ENCODE measurements around the gene SHISA5.
"Not testable (repeated sequence)": the region's sequence is repeated elsewhere in the genome, so short reads cannot be mapped to it uniquely, and the experiment has no call there.

SHISA5 gene, protein sequence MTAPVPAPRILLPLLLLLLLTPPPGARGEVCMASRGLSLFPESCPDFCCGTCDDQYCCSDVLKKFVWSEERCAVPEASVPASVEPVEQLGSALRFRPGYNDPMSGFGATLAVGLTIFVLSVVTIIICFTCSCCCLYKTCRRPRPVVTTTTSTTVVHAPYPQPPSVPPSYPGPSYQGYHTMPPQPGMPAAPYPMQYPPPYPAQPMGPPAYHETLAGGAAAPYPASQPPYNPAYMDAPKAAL

DNA sequence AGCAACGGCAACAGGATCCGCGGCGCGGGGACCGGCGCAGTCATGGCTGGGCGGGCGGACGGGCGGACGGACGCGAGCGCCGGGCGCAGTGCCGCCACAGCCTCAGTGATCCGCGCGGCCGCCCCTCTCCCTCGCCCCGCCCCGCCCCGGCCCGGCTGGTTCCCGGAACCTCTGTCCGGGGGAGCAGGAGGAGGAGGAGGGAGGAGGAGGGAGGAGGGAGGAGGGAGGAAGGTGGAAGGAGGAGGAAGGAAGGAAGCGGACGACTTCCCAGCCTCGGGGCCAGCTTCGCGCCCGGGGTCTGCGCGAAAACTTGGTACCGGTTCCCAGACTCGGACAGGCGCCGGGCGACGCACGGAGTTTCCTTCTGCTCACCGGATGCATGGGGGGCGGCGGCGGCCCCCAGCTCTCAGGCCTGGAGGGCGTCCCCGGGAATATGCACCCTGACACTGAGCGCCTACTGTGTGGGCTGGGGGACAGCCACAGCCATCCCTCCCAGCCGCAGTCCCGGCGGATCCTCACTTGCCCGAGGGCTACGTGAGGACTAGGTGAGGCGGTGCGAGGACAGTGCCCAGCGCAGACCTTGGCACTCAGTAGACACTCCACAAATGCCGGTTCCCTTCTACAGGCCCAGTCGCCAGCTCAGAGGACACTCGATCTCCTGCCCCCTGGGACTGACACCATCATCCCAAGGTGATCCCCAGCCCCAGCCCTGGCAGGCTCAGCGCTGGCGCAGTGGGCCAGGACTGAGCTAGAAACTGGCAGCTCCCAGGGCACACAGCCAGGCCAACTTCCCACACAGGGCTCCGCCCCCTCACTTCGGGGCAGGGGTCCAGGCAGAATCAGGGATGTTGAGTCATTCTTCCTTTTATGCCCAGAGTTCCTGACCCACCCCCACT is at the start of gene SHISA5:
Gene SHISA5 (minus strand): TSS at position 124 of the 896 bp plus-strand sequence. CDS start 80 bp downstream, at position 44.
- no peak for DNase-seq

DNA sequence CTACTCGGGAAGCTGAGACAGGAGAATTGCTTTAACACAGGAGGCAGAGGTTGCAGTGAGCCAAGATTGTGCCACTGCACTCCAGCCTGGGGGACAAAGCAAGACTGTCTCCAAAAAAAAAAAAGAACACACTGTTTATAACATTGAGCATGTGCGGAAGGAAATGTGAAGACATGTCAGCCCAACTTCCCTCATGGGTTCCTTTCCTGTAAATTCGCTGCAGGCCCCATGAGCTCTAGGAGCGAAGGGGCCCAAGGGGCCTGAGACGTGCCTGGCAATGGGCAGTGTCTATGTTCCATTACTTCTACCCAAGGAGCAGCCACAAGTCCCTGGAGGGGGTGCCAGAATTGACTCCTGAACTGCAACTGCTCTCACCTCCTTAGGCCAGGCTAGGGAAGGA is 49.4 kb upstream of the SHISA5 start:
- no peak for DNase-seq

DNA sequence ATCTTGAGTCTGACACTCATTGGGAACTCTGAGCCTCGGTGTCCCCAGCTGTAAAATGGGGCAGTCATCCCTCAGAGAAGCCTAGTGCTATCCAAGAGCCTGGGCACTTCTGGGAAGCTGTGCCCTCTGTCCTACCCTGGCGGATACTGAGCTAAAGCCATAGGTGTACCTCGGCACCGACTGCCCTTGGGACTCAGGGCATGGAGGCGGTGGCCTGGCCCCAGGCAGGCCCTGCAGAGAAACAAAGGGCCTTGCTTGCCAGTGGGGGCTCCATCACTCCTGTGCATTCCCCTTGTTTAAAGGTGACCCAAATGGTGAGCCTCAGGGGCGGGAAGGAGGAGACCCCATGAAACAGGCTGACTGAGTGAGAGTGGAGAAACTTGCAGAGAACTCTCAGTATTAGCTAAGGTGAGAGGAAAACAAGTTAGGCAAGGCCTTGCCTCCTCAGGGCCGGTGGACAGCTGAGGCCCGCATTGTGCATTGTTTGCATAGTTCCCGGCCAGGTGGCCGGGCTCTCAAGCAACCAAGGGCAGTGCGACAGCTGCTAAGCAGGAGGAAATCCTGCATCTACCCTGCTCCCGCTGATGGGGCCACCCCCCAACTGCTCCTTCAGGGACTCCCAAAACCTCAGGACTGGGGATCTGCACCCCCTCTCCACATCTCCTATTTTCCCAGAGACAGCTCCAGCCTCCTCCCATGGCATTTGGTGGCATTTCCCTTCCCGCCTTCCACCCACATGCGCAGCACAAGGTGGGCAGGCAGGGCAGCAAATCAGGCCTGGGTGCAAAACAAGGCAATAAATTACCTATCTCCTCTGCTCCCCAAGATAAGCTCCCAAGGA is 48.4 kb upstream of the SHISA5 start:
- DNase-seq: no peak

DNA sequence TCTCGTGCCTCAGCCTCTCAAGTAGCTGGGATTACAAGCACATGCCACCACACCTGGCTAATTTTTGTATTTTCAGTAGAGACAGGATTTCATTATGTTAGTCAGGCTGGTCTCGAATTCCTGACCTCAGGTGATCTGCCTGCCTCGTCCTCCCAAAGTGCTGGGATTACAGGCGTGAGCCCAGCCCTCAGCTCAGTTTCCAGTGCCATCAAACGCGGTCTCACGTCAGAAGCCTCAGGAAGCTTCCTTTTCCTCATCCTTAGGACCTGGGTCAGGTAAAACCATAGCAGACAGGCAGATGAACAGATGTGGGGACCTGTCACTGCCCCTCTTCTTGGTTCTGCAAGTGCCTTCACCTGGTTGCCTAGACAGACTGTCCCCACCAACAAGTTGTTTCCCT is 47.7 kb upstream of the SHISA5 start:
- not testable (repeated sequence) for DNase-seq

DNA sequence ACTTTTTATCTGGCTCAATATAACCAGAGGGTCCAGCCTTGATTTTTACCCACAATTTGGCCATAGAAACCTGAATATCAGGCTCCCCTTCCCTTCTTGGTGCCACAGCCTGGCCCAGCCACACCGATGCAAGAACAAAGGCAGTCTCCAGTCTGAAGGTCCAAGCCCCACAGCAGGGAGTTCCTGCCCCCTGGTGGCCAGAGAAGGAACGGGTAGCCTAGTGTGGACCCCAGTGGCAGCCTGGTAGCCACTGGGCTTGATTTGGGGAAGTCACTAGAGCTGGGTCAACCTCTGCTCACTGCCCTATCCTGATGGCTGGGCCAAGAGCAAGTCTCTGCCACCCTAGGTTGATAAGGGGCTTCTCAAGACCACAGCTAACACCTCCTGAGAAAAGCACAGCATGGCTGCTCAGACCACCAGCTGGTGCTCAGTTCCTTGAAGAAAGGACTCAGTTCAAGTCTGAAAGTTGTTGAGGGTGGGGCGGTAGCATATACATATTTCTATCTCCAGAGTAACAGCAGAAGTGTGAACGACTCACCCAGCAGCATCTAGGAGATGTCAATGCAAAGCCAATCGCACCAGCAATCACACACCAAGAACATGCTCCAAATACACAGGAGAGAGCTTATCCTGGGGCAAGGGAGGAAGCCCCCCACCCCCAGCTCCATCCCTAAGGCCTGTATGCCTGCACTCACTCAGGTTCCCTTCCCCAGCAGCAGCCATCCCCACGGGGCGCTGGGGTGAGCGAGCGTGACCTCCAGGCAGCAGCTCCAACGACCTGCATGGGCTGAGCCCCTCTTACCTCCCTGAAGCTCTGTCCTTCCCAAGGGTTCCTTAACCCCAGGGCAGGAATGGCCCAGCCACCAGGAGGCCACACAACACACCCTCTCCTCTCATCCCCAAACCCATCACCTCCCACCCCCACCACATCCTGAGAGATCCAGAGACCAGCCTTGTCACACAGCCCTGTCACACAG is 45.0 kb upstream of the SHISA5 start:
- DNase-seq: peak; percentile 58

DNA sequence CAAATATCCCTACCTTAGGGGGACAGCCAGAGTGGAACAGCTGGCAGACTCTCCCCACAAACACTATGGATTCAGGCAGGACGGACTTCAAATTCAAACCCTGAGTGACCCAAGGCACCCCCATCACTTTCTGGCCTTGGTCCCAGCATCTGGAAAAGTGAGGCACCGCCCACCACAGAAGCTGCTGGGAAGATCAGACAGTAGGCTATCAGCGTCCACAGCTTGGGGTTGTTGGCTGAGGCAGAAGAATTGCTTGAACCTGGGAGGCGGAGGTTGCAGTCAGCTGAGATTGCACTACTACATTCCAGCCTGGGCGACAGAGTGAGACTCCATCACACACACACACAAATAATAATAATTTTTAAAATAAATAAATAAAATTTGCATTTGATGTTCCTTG is 44.2 kb upstream of the SHISA5 start:
- no peak for DNase-seq

DNA sequence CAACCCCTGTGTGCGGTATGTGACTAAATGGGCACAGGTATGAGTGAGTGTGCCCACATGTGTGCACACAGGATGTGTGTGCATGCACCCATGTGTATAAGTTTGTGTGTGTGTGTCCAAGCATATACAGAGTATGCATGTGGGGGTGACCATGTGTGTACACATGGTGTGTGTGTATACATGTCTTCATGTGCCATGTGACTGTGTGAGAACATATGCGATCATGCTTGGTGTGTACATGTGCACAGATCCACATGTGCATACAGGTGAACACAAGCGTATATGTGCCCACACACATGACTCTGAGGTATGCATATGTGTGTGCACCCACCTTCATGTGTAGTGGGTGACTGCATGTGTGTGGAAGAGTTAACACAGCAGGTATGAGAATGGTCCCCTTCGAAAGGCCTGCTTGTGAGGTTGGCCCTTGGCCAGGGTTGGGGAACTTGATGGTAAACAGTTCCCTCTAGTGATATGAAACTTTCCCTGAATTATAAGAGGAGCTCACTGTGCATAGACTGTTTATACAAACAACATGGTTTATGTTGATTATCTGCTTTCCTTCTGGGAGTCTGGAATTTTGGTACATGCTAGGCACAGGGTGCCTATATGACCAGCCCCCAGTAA is 42.3 kb upstream of the SHISA5 start:
- no peak for DNase-seq

DNA sequence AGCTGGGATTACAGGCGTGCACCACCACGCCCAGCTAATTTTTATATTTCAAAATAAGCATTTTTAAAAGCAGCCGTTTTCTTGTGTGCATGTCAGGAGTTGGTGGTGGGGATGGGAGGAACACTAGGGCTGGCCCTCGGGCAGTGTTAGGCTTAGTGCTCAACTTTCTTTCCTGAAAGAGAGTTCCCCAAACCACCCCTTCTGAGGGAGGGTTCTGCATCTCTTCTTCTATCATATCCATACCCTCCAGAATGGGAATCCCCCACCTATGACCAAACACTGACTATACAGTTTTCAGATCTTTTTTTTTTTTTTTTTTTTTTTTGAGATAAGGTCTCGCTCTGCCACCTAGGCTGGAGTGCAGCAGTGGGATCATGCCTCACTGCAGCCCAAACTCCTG is 40.2 kb upstream of the SHISA5 start:
- no peak for DNase-seq

DNA sequence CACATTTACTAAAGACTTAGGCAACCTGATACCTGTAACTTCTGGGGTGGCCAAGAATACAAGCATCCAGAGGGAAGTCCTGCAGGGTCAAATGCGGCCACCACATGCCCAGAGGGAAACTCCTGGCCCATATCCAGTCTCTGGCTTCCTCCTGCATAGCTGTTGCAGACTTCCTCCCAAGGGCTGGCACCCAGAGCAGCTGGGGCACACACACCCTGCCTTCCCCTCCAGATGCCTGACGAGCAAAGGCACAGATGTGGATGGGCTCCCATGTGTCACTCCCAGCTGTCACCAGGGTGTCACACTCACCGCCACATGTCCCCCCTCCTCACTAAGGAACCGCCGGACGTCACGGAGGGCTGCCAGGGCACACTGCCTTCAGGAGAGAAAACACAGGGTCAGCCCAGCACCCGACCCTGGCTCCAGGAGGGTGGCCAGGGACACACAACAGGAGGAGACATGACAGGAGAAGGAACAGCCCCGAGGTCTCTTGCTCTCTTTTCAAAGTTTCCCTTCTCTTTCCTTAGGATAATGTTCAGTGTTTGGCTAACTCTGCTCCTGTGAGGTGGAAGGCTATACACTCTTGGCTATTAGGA is 39.4 kb upstream of the SHISA5 start:
- no peak for DNase-seq

DNA sequence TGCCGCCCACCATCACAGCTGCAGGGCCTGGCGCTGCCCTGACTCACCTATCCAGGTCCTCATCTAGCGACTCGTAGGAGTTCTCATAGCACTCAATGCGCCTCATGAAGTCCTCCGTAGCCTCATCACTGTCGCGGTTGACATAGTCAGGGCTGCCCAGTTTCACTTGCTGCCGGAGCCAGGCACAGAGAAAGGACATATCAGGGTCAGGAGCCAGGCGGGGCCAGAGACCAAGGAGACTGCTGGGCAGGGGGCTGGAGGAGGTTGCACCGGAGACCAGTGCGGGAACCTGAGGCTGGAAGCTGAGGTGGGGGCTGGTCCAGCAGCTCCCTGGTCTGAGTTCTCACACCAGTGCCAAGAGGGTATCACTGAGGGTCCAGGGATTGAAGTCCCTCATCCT is 34.5 kb upstream of the SHISA5 start:
- DNase-seq: no peak

DNA sequence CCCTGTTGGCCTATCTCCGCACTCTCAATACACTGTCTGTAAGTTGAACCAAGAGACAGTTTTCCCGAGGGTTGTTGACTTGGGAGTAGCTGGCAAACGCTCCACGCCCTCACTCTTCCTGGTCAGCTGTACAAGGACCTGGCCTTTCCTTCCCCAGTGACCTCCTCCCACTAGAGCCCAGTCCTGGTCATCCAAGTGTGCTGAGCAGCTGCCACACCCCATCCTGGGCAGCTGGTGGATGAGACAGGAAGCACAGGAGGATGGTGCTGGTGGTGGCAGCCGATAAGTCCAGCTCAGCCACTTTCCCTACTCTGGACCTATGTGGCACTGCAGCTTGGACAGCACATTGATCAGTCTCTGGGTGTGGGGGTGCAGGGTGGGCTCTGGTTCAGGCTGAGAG is 32.8 kb upstream of the SHISA5 start:
- no peak for DNase-seq

DNA sequence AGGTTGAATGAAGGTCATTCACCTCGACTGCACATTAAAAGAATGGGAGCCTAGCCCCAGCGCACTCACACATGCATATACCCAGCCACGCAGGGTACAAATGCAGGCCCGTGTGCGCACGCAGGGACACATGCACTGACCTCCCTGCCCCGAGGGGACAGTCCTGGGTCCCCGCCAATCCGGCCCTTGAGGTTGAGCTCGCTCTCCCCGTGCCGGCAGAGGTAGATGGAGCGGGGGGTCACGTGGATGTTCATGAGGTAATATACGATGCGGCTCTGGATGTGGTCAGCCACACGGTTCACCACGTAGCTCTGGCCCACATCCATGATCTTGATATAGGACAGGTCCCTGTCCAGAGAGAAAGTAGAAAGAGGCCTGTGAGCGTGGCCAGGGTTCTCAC is 32.1 kb upstream of the SHISA5 start:
- DNase-seq: no peak

DNA sequence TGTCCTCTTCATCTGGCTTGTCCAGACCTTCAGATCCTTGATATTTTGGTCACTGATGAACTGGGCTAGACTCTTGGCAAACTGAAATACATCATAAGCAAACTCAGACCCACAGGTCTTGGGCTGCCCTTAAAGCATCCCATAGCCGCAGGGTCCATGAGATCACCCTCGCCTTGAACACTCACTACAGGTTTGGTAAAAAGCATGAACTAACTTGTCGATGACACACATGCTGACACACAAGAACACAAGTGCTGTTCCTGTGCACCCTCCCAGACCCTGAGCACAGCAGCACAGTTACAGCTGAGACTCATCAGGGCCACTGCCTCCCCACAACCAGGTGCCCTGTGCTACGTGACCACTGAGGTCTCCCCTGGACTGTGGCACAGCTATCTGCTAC is 31.6 kb upstream of the SHISA5 start:
- DNase-seq: no peak

DNA sequence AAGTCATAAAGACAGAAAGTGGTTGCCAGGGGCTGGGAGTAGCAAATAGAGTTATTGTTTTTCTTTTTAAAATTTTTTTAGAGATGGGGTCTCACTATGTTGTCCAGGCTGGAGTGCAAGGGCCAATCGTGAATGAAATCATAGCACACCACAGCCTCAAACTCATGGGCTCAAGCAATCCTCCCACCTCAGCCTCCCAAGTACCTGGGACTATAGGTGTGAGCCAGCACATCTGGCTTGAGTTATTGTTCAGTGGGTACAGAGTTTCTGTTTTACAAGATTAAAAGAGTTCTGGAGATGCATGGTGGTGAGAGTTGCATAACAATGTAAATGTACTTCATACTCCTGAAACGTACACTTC is 29.0 kb upstream of the SHISA5 start:
- DNase-seq: no peak

DNA sequence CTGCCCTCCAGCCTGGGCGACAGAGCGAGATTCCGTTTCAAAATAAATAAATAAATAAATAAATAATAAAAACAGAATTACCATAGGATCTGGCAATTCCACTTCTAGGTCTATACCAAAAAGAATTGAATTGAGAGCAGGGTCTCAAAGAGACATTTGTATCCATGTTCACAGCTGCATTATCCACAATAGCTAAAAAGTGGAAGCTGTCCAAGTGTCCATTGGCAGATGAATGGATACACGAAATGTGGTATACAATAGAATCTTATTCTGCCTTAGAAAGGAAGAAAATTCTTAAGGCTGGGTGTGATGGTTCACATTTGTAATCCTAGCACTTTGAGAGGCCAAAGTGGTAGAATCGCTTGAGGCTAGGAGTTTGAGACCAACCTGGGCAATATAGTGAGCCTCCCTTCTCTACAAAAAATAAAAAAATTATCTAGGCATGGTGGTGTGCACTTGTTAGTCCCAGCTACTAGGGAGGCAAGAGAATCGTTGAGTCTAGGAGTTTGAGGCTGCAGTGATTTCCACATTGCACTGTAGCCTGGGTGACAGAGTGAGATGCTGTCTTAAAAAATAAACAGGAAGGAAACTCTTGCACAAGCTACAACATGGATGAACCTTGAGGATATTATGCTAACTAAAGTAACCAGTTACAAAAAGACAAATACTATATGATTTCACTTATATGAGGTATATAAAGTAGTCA is 28.4 kb upstream of the SHISA5 start:
- DNase-seq: no peak

DNA sequence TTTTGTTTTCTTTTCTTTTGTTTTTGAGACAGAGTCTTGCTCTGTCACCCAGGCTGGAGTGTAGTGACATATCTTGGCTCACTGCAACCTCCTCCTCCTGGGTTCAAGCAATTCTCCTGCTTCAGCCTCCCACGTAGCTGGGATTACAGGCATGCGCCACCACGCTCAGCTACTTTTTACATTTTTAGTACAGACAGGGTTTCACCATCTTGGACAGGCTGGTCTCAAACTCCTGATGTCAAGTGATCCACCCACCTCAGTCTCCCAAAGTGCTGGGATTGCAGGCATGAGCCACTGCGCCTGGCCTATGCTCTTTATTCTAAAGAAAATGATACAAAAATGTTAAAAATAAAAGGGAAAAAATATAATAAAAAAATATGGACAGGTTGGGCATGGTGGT is 26.7 kb upstream of the SHISA5 start:
- not testable (repeated sequence) for DNase-seq

DNA sequence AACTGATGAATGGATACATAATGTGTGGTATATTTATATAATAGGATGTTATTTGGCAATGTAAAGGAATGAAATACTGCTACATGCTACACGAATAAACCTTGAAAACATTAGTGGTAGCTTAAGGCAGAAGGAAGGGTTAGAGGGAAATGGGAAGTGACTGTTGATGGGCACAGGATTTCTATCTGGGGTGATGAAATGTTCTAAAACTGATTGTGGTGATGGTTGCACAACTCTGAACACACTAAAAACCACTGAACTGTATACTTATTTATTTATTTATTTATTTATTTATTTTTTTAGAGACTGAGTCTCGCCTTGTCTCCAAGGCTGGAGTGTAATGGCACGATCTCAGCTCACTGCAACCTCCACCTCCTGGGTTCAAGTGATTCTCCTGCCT is 24.8 kb upstream of the SHISA5 start:
- no peak for DNase-seq

DNA sequence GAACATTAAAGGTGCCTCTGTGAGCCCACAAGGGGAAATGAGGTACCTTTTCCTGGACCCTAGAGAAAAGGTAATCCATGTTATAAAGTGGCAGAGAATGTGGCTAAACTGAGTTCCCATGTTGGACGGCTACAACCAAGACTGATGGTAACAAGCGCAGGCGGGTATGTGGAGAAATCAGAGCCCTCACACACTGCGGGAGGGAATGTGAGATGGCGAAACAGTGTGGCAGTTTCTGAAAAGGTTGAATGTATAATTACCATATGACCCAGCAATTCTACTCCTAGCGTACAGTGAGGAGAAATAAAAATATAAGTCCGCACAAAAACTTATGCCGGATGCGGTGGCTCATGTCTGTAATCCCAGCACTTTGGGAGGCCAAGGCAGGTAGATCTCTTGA is 24.1 kb upstream of the SHISA5 start:
- no peak for DNase-seq

DNA sequence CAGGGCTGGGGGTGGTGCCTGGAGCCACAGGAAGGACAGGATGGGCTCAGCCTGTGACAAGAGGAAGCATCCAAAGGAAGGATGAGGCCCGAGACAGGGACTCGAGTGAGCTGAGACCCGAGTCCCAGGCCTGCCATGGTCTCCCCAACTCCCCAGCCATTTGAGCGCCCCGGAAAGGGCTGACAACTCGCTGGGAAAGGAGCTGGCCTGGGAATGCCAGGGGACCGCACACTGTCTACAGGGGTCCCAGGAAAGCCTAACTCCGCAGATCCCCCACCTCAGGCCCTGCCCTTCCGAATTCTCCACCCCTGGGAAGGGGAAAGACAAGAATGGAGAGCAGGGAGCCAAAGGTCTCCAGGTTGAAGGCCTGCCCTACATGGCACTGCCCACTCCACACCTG is 21.0 kb upstream of the SHISA5 start:
- no peak for DNase-seq

DNA sequence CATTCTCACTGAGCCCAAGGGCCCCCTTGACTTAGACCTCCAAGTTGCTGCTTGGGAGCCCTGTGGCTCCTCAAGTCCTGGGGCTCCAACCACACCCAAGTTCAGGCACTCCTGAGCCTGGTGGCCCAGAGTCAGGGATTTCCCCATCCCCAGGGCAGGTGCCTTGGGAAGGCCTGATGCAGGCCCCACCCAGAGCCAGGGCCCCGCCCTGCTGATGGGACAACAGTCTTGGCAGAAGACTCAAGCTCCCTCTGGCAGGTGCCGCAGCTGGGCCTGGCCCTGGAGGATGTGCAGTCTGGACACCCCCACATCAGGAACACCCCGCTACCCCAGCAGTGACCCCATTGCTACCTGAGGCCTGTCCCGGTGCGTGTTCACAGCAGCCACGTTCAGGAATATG is 17.7 kb upstream of the SHISA5 start:
- no peak for DNase-seq

DNA sequence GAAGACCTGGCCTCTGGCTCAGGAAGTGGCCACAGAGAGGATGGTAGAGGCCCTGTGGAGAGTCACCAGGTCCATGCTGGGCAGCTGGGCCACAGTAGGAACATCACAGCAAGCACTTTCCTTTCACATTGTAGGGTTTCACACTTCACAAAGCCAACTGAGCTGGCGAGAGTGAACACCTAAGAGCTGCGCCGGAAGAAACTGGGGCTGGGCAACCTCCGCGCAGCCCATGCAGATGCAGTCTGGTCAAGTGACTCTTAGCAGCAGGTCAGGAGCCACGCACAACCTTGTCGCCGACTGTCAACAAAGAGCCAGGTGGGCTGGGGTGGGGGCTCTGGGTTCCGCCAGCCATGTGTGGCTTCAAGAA is 15.3 kb upstream of the SHISA5 start:
- no peak for DNase-seq
